GM23338 (cell line): ENCODE measurements around the gene PACS1. TPM values are rescaled to one million over a fixed set of nuclear protein-coding genes. Genes with fewer than 3 reads are reported as not detected.

ENCODE experiments used
- ATAC-seq: fragments of 200-7000 bp; cut with Tn5 transposase; 3 replicates; pipeline ENCODE4 v1.9.1; 2020
- DNase-seq: peaks from one replicate; pipeline ENCODE4 v3.0.0-alpha.2; 2015; ENCODE audit warnings: low spot score
- H2AFZ ChIP-seq: fragments of 200-600 bp; sonication (generic); 2 replicates; pipeline ENCODE4 v1.8.0; 2016; ENCODE audit warnings: antibody characterized with exemption, mild to moderate bottlenecking, moderate library complexity
- H3F3A ChIP-seq: fragments of 200-600 bp; sonication (generic); replicated peaks from 2 replicates; pipeline ENCODE4 v1.8.0; 2017; ENCODE audit warnings: antibody characterized with exemption, mixed run types, low read depth
- H3K27ac ChIP-seq: fragments of 200-600 bp; sonication (generic); 2 replicates; pipeline ENCODE4 v1.6.1; 2016; ENCODE audit warnings: low read depth
- H3K27me3 ChIP-seq: fragments of 200-600 bp; sonication (generic); 2 replicates; pipeline ENCODE4 v1.8.0; 2016; ENCODE audit warnings: mild to moderate bottlenecking, mixed run types, moderate library complexity; ENCODE audit not compliant: insufficient read depth
- H3K36me3 ChIP-seq: fragments of 200-600 bp; sonication (generic); 2 replicates; pipeline ENCODE4 v1.8.0; 2016; ENCODE audit warnings: mild to moderate bottlenecking; ENCODE audit not compliant: insufficient read depth
- H3K4me1 ChIP-seq: fragments of 200-600 bp; sonication (generic); 2 replicates; pipeline ENCODE4 v1.8.0; 2016; ENCODE audit warnings: mild to moderate bottlenecking, moderate library complexity; ENCODE audit not compliant: insufficient read depth
- H3K4me2 ChIP-seq: fragments of 200-600 bp; sonication (generic); 2 replicates; pipeline ENCODE4 v1.7.1; 2017; ENCODE audit warnings: mixed run types
- H3K4me3 ChIP-seq: fragments of 200-600 bp; sonication (generic); 2 replicates; pipeline ENCODE4 v1.6.1; 2016; ENCODE audit warnings: mixed run types
- H3K79me2 ChIP-seq: fragments of 200-600 bp; sonication (generic); replicated peaks from 2 replicates; pipeline ENCODE4 v1.8.0; 2017; ENCODE audit warnings: mild to moderate bottlenecking; ENCODE audit not compliant: insufficient read depth
- H3K9me2 ChIP-seq: fragments of 200-600 bp; sonication (generic); 2 replicates; pipeline ENCODE4 v1.8.0; 2017; ENCODE audit not compliant: insufficient read depth
- H4K20me1 ChIP-seq: fragments of 200-600 bp; sonication (generic); replicated peaks from 2 replicates; pipeline ENCODE4 v1.8.0; 2017; ENCODE audit warnings: mild to moderate bottlenecking; ENCODE audit not compliant: insufficient read depth
- H3K27ac Mint-ChIP-seq: 2 replicates; pipeline ENCODE4 v1.8.0; 2020; ENCODE audit warnings: inconsistent platforms, mild to moderate bottlenecking, moderate library complexity, mixed read lengths
- H3K27me3 Mint-ChIP-seq: 3 replicates; pipeline ENCODE4 v1.8.0; 2022; ENCODE audit warnings: low read depth, mild to moderate bottlenecking, moderate library complexity, mixed read lengths, inconsistent platforms; ENCODE audit not compliant: insufficient read depth, poor library complexity
- H3K36me3 Mint-ChIP-seq: 3 replicates; pipeline ENCODE4 v1.8.0; 2021; ENCODE audit warnings: low read depth, mild to moderate bottlenecking, inconsistent platforms, moderate library complexity, mixed read lengths
- H3K4me1 Mint-ChIP-seq: 3 replicates; pipeline ENCODE4 v1.8.0; 2020; ENCODE audit warnings: mild to moderate bottlenecking, inconsistent platforms, mixed read lengths
- H3K4me3 Mint-ChIP-seq: 3 replicates; pipeline ENCODE4 v1.8.0; 2021; ENCODE audit warnings: moderate library complexity, mild to moderate bottlenecking, inconsistent platforms, mixed read lengths
- H3K9me3 Mint-ChIP-seq: 3 replicates; pipeline ENCODE4 v1.8.0; 2020; ENCODE audit warnings: moderate library complexity, mild to moderate bottlenecking, inconsistent platforms, mixed read lengths
- CREB1 ChIP-seq: fragments of 250-450 bp; sonication (Bioruptor Pico); IDR thresholded peaks from 2 replicates; pipeline ENCODE4 v1.5.0; 2020; ENCODE audit warnings: low read depth, mild to moderate bottlenecking, moderate library complexity
- EZH2 ChIP-seq: fragments of 200-600 bp; sonication (generic); IDR thresholded peaks from one replicate; pipeline ENCODE4 v1.8.0; 2017; ENCODE audit warnings: antibody characterized with exemption, mild to moderate bottlenecking, low read depth; ENCODE audit not compliant: unreplicated experiment
- EZH2phosphoT487 ChIP-seq: fragments of 200-600 bp; sonication (generic); IDR thresholded peaks from one replicate; pipeline ENCODE4 v1.8.1; 2018; ENCODE audit warnings: antibody characterized with exemption; ENCODE audit not compliant: unreplicated experiment
- POLR2AphosphoS5 ChIP-seq: IDR thresholded peaks from 2 replicates; pipeline ENCODE4 v1.6.1; 2016; ENCODE audit warnings: antibody characterized with exemption, low read depth
- ZNF114 ChIP-seq: fragments of 250-450 bp; sonication (Bioruptor Pico); IDR thresholded peaks from 2 replicates; pipeline ENCODE4 v1.5.0; 2020; ENCODE audit warnings: mild to moderate bottlenecking, moderate library complexity
- ZNF331 ChIP-seq: fragments of 250-450 bp; sonication (Bioruptor Pico); IDR thresholded peaks from 2 replicates; pipeline ENCODE4 v1.5.0; 2020; ENCODE audit warnings: low read depth, mild to moderate bottlenecking, moderate library complexity
- ZNF462 ChIP-seq: fragments of 250-450 bp; sonication (Bioruptor Pico); IDR thresholded peaks from 2 replicates; pipeline ENCODE4 v1.5.0; 2020; ENCODE audit warnings: mild to moderate bottlenecking, moderate library complexity
- polyA plus RNA-seq: library from polyadenylated mRNA; unstranded; fragments of >200 nt; fragmentation: Nextera tagmentation; extraction: Ambion mirVana; gene quantifications from 2 replicates; pipeline ENCODE4 v1.2.1, GENCODE V29; 2016
- total RNA-seq: library from RNA; depleted of rRNA; stranded (reverse); fragments of >200 nt; shearing (Covaris generic); gene quantifications from 2 replicates; pipeline ENCODE4 v1.2.3, GENCODE V29; 2014
- TF ChIP-seq, protein P1 (sequence below): IDR thresholded peaks from 2 replicates; pipeline ENCODE4 v1.6.1; 2016; ENCODE audit warnings: antibody characterized with exemption

Gene PACS1
- total and polyA plus RNA-seq, 2 experiments from 2014 or later, result 8.0 to 37.5 TPM

DNA sequence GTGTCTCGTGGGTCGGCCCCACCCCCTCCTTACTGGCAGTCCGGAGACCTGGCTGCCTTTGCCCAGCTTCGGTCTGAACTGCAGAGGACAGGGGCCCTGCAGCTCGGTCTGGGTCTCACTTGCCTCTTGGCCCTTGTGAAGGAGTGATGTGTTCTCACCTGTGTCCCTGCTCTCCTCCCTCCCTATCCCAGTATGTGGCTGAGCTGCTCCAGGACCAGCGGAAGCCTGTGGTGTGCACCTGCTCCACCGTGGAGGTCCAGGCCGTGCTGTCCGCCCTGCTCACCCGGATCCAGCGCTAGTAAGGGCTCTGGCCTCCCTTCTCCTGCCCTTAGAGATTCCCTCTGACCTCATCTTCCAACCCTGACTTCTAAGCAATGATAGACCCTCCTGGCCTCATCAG, 162.7 kb downstream of the PACS1 start:
- peaks cover 9% of the 10 kb centered on the region; the same call in 1 of the 2 replicates for H3K4me1 ChIP-seq
- TF ChIP-seq EZH2phosphoT487 (no peak), POLR2AphosphoS5 (no peak), CREB1 (CRISPR knock-in tag) (no peak), ZNF331 (CRISPR knock-in tag) (no peak), ZNF114 (CRISPR knock-in tag) (no peak), EZH2 (no peak), ZNF462 (CRISPR knock-in tag) (no peak)
- TF ChIP-seq, protein P1, sequence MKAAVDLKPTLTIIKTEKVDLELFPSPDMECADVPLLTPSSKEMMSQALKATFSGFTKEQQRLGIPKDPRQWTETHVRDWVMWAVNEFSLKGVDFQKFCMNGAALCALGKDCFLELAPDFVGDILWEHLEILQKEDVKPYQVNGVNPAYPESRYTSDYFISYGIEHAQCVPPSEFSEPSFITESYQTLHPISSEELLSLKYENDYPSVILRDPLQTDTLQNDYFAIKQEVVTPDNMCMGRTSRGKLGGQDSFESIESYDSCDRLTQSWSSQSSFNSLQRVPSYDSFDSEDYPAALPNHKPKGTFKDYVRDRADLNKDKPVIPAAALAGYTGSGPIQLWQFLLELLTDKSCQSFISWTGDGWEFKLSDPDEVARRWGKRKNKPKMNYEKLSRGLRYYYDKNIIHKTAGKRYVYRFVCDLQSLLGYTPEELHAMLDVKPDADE, result no peak
- H3K4me2 ChIP-seq, result no peak overlapping the region
- no peak overlapping the region for H3K27ac ChIP-seq
- Mint-ChIP-seq H3K4me1 (peaks cover 30% of the 10 kb centered on the region), H3K4me3 (no peak overlapping the region), H3K27ac (no peak overlapping the region), H3K36me3 (peaks cover 6% of the 10 kb centered on the region; the same call in 2 of the 3 replicates), H3K9me3 (no peaks in the 10 kb centered on the region), H3K27me3 (peaks cover 10% of the 10 kb centered on the region)
- H3F3A ChIP-seq, result 0 out of 2 replicates have a peak, but pooled peaks cover 2% of the 10 kb centered on the region
- H3K9me2 ChIP-seq, result no peaks in the 10 kb centered on the region
- no peaks in the 10 kb centered on the region for H3K27me3 ChIP-seq
- no peak overlapping the region for H3K4me3 ChIP-seq
- no peaks in the 10 kb centered on the region for H4K20me1 ChIP-seq
- no peaks in the 10 kb centered on the region; the same call in 1 of the 2 replicates for H3K36me3 ChIP-seq
- H3K79me2 ChIP-seq, result no peaks in the 10 kb centered on the region
- DNase-seq (no peak), ATAC-seq (no peak)
- H2AFZ ChIP-seq, result no peak overlapping the region
